Upper lobe of right lung (tissue), 1 donor: Measurements from ENCODE around the gene ISYNA1. TPM values are rescaled to one million over a fixed set of nuclear protein-coding genes. Genes with fewer than 3 reads are reported as not detected.

ENCODE experiments used
- ATAC-seq: fragments of 200-7000 bp; cut with Tn5 transposase; one replicate; pipeline ENCODE4 v1.9.1; 2020; ENCODE audit warnings: mild to moderate bottlenecking, moderate library complexity
- DNase-seq: peaks from one replicate; pipeline ENCODE4 v3.0.0-alpha.2; 2020
- H3K27ac ChIP-seq: fragments of 200-600 bp; one replicate; pipeline ENCODE4 v1.8.0; 2022
- H3K27me3 ChIP-seq: fragments of 200-600 bp; one replicate; pipeline ENCODE4 v1.8.0; 2022; ENCODE audit warnings: mild to moderate bottlenecking
- H3K36me3 ChIP-seq: fragments of 200-600 bp; one replicate; pipeline ENCODE4 v1.8.0; 2022
- H3K4me1 ChIP-seq: fragments of 200-600 bp; one replicate; pipeline ENCODE4 v1.8.0; 2022
- H3K4me3 ChIP-seq: fragments of 200-600 bp; one replicate; pipeline ENCODE4 v1.8.0; 2022; ENCODE audit warnings: mild to moderate bottlenecking
- H3K9me3 ChIP-seq: fragments of 200-600 bp; one replicate; pipeline ENCODE4 v1.8.0; 2022
- intact Hi-C: fragments of 100-400 bp; cut with DNase I; formaldehyde crosslinking; loops from one replicate; pipeline ENCODE4 v1.11.0; 2022
- total RNA-seq: library from RNA; stranded (reverse); fragmentation: NEBNext Ultra II Directional; extraction: Animal tissue kit (Norgen Biotek cat#: 25700); gene quantifications from one replicate; pipeline ENCODE4 v1.2.1, GENCODE V29; 2021
- TF ChIP-seq, protein P1 (sequence below): fragments of 200-600 bp; IDR thresholded peaks from one replicate; pipeline ENCODE4 v1.8.0; 2022; ENCODE audit warnings: antibody characterized with exemption
- donor health status: DM: no; HTN: yes; CAD: no; lungs with severe emphysema.

ISYNA1 gene
- total RNA-seq, 1 donor from 2014 or later, result 34.6 TPM

DNA sequence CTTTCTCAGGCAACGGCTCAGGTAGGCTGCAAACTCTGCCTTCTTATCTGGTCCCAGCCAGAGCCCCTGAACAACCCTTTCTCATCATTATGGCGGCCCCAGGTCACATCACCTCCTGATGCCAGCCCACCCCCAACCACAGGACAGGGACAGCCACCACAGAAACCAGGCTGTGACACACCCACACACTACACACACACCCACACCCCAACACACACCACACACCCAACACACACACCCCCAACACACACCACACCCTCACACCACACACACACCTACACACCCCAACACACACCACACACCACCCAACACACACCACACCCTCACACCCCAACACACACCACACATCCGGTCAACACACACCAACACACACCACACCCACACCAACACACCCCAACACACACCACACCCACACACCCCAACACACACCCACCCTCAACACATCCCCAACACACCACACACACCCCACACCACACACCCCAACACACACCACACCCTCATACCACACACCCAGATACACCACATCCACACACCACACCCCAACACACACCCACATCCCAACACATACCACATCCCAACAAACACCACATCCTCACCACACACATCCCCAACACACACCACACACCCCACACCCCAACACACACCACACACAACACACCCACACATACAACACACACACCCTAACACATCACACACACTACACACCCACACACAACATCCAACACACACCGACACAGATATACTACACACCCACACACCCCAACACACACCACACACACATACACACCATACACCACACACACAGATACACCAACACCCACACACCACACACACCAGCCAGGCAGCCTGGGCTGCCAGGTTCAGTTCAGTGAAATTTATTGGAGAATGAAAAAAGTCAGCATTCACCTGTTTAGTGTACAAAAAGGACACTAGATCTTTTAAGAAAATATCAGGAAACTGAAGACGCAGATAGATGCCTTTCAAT, 4.2 kb upstream of the ISYNA1 start:
- DNase-seq (no peak), ATAC-seq (no peak)
- no peaks in the 10 kb centered on the region for H3K27me3 ChIP-seq
- peaks cover 11% of the 10 kb centered on the region for H3K4me1 ChIP-seq
- TF ChIP-seq, protein P1, sequence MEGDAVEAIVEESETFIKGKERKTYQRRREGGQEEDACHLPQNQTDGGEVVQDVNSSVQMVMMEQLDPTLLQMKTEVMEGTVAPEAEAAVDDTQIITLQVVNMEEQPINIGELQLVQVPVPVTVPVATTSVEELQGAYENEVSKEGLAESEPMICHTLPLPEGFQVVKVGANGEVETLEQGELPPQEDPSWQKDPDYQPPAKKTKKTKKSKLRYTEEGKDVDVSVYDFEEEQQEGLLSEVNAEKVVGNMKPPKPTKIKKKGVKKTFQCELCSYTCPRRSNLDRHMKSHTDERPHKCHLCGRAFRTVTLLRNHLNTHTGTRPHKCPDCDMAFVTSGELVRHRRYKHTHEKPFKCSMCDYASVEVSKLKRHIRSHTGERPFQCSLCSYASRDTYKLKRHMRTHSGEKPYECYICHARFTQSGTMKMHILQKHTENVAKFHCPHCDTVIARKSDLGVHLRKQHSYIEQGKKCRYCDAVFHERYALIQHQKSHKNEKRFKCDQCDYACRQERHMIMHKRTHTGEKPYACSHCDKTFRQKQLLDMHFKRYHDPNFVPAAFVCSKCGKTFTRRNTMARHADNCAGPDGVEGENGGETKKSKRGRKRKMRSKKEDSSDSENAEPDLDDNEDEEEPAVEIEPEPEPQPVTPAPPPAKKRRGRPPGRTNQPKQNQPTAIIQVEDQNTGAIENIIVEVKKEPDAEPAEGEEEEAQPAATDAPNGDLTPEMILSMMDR, result no peak
- no peaks in the 10 kb centered on the region for H3K9me3 ChIP-seq
- peaks cover 42% of the 10 kb centered on the region for H3K36me3 ChIP-seq
- intact Hi-C loops, result no loop called here
- no peak overlapping the region for H3K27ac ChIP-seq
- no peak overlapping the region for H3K4me3 ChIP-seq

- Histone ChIP-seq H3K4me3 (no peak overlapping the region), H3K27ac (no peak overlapping the region), H3K4me1 (peaks cover 19% of the 10 kb centered on the region), H3K36me3 (peaks cover 33% of the 10 kb centered on the region), H3K9me3 (no peaks in the 10 kb centered on the region), H3K27me3 (no peaks in the 10 kb centered on the region)
- TF ChIP-seq, protein P1, result no peak
- no peak for DNase-seq
- intact Hi-C loops, result no loop called here
- no peak for ATAC-seq
Observed at GRCh38 chr19:18440936-18441803, 3.2 kb upstream of the ISYNA1 start.

DNA sequence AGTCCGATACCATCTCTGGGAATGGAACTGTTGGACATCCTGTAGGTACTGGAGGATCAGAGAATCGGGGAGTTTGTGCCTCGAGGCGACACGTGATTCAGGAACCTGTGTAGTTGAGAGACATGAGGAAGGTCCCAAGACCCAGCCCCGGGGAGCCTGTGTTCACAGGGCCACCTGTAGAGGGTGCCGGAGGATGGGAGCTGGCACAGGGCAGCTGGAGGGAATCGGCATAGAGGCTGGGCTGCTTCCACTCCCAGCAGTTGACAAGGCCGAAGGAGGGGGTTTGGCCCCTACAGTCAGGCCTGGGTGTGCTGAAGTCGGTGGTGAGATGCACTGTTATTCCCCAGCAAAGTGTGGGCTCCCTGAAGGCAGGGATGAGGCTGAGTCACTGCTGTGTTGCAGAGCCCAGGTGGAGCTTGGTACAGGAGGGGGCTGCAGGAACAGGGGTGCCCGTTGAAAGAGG, 2.5 kb upstream of the ISYNA1 start:
- ATAC-seq (no peak), DNase-seq (no peak)
- intact Hi-C loops, result no loop called here
- Histone ChIP-seq H3K27ac (no peak overlapping the region), H3K4me1 (peaks cover 19% of the 10 kb centered on the region), H3K27me3 (no peaks in the 10 kb centered on the region), H3K36me3 (peaks cover 26% of the 10 kb centered on the region), H3K4me3 (no peak overlapping the region), H3K9me3 (no peaks in the 10 kb centered on the region)
- TF ChIP-seq, protein P1, result peak; percentile 17

DNA sequence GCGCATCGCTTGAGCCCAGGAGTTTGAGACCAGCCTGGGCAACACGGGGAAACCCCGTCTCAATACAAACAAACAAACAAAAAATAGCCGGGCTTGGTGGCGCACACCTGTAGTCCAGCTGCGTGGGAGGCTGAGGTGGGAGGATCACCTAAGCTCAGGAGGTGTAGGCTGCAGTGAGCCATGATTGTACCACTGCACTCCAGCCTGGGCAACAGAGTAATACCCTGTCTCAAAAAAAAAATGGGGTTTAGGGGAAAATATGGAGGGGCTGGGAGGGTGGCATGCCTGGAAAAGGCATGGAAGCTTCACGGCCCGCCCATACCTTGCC, 1.9 kb upstream of the ISYNA1 start:
- ATAC-seq, result no peak
- TF ChIP-seq, protein P1, result no peak
- H3K9me3 ChIP-seq, result no peaks in the 10 kb centered on the region
- intact Hi-C loops, result no loop called here
- H3K4me1 ChIP-seq, result peaks cover 19% of the 10 kb centered on the region
- no peak overlapping the region for H3K4me3 ChIP-seq
- no peaks in the 10 kb centered on the region for H3K27me3 ChIP-seq
- no peak for DNase-seq
- H3K36me3 ChIP-seq, result peaks cover 22% of the 10 kb centered on the region
- no peak overlapping the region for H3K27ac ChIP-seq

DNA sequence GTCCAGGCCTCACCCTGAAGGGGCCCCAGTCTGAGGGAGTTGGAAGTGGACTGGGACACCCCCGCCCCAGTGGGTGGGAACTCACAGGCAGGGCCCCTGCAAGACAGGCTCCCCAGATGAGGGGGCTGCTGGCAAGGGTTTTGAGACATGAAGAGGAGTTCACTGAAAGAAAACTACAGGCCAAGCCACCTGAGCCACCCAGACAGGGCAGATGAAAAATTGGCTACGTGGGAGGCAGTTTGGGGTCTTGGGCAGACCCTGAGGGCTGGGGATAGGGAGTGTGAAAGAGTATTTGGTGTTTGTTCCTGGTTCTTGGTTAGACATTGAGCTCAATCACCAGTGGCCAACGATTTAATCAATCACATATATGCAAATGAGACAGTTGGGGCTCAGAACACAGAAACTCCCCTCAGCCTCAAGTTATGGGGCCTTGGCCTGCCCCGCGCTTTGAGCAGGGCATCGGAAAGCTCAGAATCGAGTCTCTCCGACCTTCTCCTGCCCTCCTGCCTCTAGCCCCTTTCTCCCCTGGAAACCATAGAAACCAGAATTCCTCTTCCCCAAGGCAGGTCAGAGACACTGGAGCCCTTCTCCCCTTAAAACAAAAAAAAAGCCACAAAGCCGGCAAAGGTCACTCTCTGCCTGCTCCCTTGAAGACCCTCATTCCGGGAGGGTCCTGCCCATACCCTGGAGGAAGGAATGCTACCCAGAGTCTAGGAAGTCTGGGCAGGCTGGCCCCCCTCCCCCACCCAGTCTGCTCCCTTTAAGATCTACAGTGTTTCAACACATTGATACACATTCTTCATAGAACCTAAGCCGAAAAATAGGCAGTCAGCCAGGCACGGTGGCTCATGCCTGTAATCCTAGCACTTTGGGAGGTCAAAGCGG, 1.3 kb upstream of the ISYNA1 start:
- no peak overlapping the region for H3K4me3 ChIP-seq
- H3K36me3 ChIP-seq, result peaks cover 15% of the 10 kb centered on the region
- no peak for DNase-seq
- no peak overlapping the region for H3K27ac ChIP-seq
- TF ChIP-seq, protein P1, result no peak
- ATAC-seq, result no peak
- intact Hi-C loops, result no loop called here
- H3K27me3 ChIP-seq, result no peaks in the 10 kb centered on the region
- peaks cover 19% of the 10 kb centered on the region for H3K4me1 ChIP-seq
- H3K9me3 ChIP-seq, result no peaks in the 10 kb centered on the region
